VCaP (cell line): ENCODE results near the gene THOC2.
A peak's percentile ranks its signal among the peaks of the same experiment; 100 is the strongest.
"Not testable (repeated sequence)": the region's sequence is repeated elsewhere in the genome, so short reads cannot be mapped to it uniquely, and the experiment has no call there.

Experiments used
- H3K27ac ChIP-seq: fragments of 450-650 bp; 2 replicates; pipeline ENCODE4 v1.5.1; 2017
- TF ChIP-seq, protein P1 (sequence below): fragments of 450-650 bp; conservative IDR thresholded peaks from 2 replicates; pipeline ENCODE4 v1.5.1; 2017; ENCODE audit warnings: mild to moderate bottlenecking, moderate library complexity

THOC2 gene

DNA sequence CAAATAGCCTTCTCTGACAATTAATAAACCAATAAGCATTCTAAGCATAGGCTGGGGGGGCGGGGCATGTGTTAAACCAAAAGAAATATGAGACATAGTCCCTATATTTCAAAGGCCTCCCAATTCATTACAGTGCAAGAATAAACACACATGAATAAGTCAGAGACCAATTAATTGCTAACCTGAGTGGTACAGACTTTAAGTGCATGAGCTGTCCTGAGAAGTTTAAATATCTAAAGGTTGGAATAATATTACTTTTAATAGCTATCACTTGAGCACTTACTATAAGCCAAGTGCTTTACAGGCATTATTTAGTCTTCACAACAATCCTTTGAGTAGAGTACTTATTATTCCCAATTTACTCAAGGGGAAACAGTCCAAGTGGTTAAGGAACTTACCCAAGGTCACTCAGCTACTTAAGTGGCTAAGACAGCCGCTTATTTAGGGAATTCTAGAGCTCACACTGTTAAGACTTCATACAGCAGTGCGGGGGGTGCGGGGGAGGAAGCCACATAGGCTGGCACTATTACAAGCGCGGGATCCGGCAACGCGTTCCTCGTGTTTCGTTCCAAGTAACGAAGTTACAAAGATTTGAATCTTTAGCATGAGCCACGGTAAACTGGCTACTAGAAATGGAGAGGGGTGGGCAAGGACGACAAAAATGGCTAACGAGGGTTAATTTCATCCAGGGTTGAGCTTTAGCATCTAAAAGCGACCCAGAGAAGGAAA, 1.4 kb downstream of the THOC2 start:
- peak overlapping the region; percentile 74 for H3K27ac ChIP-seq
- TF ChIP-seq, protein P1, sequence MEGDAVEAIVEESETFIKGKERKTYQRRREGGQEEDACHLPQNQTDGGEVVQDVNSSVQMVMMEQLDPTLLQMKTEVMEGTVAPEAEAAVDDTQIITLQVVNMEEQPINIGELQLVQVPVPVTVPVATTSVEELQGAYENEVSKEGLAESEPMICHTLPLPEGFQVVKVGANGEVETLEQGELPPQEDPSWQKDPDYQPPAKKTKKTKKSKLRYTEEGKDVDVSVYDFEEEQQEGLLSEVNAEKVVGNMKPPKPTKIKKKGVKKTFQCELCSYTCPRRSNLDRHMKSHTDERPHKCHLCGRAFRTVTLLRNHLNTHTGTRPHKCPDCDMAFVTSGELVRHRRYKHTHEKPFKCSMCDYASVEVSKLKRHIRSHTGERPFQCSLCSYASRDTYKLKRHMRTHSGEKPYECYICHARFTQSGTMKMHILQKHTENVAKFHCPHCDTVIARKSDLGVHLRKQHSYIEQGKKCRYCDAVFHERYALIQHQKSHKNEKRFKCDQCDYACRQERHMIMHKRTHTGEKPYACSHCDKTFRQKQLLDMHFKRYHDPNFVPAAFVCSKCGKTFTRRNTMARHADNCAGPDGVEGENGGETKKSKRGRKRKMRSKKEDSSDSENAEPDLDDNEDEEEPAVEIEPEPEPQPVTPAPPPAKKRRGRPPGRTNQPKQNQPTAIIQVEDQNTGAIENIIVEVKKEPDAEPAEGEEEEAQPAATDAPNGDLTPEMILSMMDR, result no peak

DNA sequence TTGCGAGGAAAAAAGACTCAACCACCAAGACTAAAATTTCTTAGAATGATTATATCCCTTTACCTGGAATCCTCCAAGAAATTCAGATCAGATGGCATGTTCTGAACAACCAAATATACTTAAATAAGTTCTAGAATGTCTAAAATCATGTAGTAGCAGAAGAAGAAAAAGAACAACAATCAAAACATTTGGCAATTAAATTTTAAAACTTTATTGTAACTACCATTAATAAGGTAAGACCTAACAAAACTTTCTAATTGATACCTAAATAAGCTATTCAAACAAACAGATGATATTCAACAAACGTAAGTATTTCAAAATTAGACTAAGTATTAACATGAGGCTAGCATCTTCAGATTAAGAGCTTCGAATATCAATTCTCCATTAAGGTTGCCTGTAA, 4.3 kb downstream of the THOC2 start:
- no peak overlapping the region for H3K27ac ChIP-seq
- TF ChIP-seq, protein P1, result no peak

DNA sequence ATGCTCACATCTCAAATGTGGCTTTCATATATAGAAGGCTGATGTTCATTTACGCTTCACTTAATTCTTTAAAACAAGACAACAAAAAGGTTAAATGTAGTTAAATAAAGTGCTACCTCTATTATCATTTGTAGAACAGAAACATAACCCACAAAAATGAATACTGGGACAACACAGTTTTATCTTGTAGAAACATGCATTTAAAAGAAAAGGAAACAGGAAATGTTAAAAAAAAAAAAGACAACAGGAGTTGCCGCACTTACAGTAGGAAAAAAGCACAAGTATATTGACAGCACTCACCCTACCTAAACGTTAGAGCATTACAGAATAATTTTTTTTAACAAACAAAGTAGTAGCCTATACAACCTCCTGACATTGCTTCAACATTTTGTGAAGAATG, 4.8 kb downstream of the THOC2 start:
- TF ChIP-seq, protein P1, result no peak
- H3K27ac ChIP-seq, result no peak overlapping the region

DNA sequence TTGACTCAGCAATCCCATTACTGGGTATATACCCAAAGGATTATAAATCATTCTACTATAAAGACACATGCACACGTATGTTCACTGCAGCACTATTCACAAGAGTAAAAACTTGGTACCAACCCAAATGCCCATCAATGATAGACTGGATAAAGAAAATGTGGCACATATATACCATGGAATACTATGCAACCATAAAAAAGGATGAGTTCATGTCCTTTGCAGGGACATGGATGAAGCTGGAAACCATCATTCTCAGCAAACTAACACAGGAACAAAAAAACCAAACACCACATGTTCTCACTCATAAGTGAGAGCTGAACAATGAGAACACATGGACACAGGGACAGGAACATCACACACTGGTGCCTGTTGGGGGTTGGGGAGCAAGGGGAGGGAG, 10.7 kb downstream of the THOC2 start:
- peak overlapping the region; percentile 72; the same call in 1 of the 2 replicates for H3K27ac ChIP-seq

DNA sequence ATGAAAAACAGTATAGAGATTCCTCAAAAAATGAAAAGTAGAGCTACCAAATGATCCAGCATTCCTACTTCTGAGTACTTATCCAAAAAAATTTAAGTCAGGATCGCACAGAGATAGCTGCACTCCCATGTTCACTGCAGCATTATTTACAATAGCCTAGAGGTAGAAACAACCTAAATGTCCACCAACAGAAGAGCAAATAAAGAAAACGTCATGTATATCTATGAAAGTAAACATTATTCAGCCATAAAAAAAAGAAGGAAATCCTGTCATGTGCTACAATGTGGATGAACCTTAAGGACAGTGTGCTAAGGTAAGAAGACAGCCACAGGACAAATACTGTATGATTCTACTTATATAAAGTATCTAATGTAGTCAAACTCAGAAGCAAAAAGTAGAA, 12.4 kb downstream of the THOC2 start:
- H3K27ac ChIP-seq, result peak overlapping the region; percentile 72
- TF ChIP-seq, protein P1, result no peak

DNA sequence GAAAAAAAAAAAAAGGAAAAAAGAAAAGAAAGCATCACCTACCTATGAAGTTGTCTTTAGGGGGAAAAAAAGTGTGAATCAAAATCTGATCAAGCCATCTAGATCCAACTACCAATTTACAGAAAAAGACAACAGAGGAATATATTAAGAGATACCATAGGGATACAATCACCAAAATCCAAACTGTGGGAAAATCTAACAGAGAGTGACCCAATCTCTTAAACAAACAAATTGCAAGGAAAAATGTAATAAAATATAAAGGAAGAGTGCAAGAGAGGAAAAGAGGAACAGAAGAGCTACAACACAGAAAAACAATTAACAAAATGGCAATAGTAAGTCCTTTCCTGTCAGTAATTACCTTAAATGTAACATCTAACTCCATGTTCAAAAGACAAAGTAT, 19.0 kb downstream of the THOC2 start:
- TF ChIP-seq, protein P1, result no peak
- H3K27ac ChIP-seq, result no peak overlapping the region

DNA sequence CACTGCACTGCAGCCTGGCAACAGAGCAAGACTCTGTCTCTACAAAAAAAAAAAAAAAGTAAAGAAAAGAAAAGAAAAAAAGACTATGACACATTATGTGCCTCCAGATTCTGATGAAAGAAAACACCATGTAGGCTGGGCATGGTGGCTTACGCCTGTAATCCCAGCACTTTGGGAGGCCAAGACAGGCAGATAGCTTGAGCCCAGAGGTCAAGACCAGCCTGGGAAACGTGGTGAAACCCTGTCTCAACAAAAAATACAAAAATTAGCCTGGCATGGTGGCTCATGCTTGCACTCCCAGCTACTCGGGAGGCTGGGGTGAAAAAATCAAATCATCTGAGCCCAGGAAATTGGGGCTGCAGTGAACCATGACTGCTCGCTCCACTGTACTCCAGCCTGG, 19.4 kb downstream of the THOC2 start:
- TF ChIP-seq, protein P1, result no peak
- no peak overlapping the region for H3K27ac ChIP-seq

DNA sequence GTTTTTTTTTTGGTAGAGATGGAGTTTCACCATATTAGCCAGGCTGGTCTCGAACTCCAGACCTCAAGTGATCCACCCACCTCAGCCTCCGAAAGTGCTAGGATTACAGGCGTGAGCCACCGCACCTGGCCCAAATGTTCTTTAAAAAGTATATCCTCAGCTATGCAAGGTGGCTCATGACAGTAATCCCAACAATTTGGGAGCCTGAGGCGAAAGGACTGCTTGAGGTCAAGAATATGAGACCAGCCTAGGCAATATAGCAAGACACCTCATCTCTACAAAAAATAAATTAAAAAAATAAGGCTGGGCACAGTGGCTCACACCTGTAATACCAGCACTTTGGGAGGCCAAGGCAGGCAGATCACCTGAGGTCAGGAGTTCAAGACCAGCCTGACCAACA, 21.7 kb downstream of the THOC2 start:
- H3K27ac ChIP-seq, result not testable (repeated sequence)

DNA sequence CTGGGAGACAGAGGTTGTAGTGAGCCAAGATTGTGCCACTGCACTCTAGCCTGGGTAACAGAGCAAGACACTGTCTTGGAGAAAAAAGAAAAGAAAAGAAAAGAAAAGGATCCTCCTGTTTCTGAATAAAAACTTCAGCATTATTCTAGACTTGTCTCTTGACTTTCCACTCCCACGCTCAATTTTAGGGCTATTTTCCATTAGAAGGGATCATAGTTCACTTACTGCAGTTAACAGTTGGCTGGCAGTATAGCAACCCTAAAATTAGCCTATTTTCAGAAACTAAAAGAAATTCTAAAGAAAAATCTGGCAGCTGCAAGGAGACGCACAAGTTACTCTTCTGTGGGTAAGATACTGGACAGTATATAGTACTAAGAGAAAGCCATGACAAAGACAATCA, 28.1 kb downstream of the THOC2 start:
- TF ChIP-seq, protein P1, result no peak
- H3K27ac ChIP-seq, result no peak overlapping the region
